PC-9 (cell line): ENCODE measurements around the gene NRG3. TPM values are rescaled to one million over a fixed set of nuclear protein-coding genes. Genes with fewer than 3 reads are reported as not detected.

Experiments
- BruUV-seq: library from RNA; stranded (reverse); fragments of 400-500 nt; replicated peaks from 2 replicates; lab custom pipeline; 2021; lab: Mats Ljungman, UMichigan
- CTCF ChIA-PET: fragments of 300-600 bp; sonication (Branson Sonifier 250); formaldehyde crosslinking; loops from one replicate; lab custom pipeline; 2022; ENCODE audit warnings: antibody characterized with exemption; lab: Charles Lee
- POLR2A ChIA-PET: fragments of 300-600 bp; sonication (Branson Sonifier 250); formaldehyde crosslinking; loops from one replicate; lab custom pipeline; 2022; ENCODE audit warnings: antibody characterized with exemption; ENCODE audit not compliant: unreplicated experiment; lab: Charles Lee
- DNase-seq, 2 experiments: peaks; one replicate each; pipeline versions ENCODE4 v3.0.0 to v3.0.0-alpha.2; 2015 to 2022; ENCODE audit warnings: mixed read lengths in 1 of 2
- H2AFZ ChIP-seq: fragments of 200-600 bp; sonication (generic); 2 replicates; pipeline ENCODE4 v1.8.1; 2017; ENCODE audit warnings: antibody characterized with exemption
- H3F3A ChIP-seq: fragments of 200-600 bp; sonication (generic); 2 replicates; pipeline ENCODE4 v1.8.1; 2017; ENCODE audit warnings: antibody characterized with exemption, mild to moderate bottlenecking, low read depth; ENCODE audit not compliant: insufficient read depth
- H3K27ac ChIP-seq: fragments of 200-600 bp; sonication (generic); 2 replicates; pipeline ENCODE4 v1.6.1; 2016; ENCODE audit warnings: mixed run types
- H3K27me3 ChIP-seq: fragments of 200-600 bp; sonication (generic); 2 replicates; pipeline ENCODE4 v1.6.1; 2016; ENCODE audit warnings: low read depth, mixed run types; ENCODE audit not compliant: insufficient read depth
- H3K36me3 ChIP-seq: fragments of 200-600 bp; sonication (generic); 2 replicates; pipeline ENCODE4 v1.6.1; 2016; ENCODE audit warnings: low read depth, mixed run types
- H3K4me1 ChIP-seq: fragments of 200-600 bp; sonication (generic); replicated peaks from 2 replicates; pipeline ENCODE4 v1.6.1; 2016; ENCODE audit warnings: mixed run types; ENCODE audit not compliant: insufficient read depth
- H3K4me2 ChIP-seq: fragments of 200-600 bp; sonication (generic); 2 replicates; pipeline ENCODE4 v1.6.1; 2017; ENCODE audit warnings: mixed run types
- H3K4me3 ChIP-seq: fragments of 200-600 bp; sonication (generic); 2 replicates; pipeline ENCODE4 v1.6.1; 2016; ENCODE audit warnings: mixed run types
- H3K79me2 ChIP-seq: fragments of 200-600 bp; sonication (generic); 2 replicates; pipeline ENCODE4 v1.6.1; 2017; ENCODE audit warnings: low read depth, mixed run types
- H3K9me2 ChIP-seq: fragments of 200-600 bp; sonication (generic); 2 replicates; pipeline ENCODE4 v1.8.1; 2017; ENCODE audit warnings: mild to moderate bottlenecking; ENCODE audit not compliant: insufficient read depth
- H3K9me3 ChIP-seq: fragments of 200-600 bp; sonication (generic); 2 replicates; pipeline ENCODE4 v1.8.1; 2016; ENCODE audit warnings: low read depth; ENCODE audit not compliant: insufficient read depth
- H4K20me1 ChIP-seq: fragments of 200-600 bp; sonication (generic); 2 replicates; pipeline ENCODE4 v1.8.1; 2017; ENCODE audit not compliant: insufficient read depth
- EZH2 ChIP-seq: fragments of 200-600 bp; sonication (generic); IDR thresholded peaks from 2 replicates; pipeline ENCODE4 v1.8.0; 2017; ENCODE audit warnings: antibody characterized with exemption, low read depth
- intact Hi-C: fragments of 100-400 bp; cut with micrococcal nuclease; formaldehyde crosslinking; loops from one replicate; pipeline ENCODE4 v1.10.0; 2022; ENCODE audit not compliant: unreplicated experiment
- total RNA-seq: library from RNA; stranded (reverse); gene quantifications from 2 replicates; pipeline ENCODE4 v1.2.3, GENCODE V29; 2021
- TF ChIP-seq, protein P1 (sequence below): fragments of 200-600 bp; sonication (generic); conservative IDR thresholded peaks from 2 replicates; pipeline ENCODE4 v1.6.1; 2017; ENCODE audit warnings: mixed run types, antibody characterized with exemption, mild to moderate bottlenecking, moderate library complexity

The NRG3 gene
- total RNA-seq, 1 experiment from 2014 or later = not detected

DNA sequence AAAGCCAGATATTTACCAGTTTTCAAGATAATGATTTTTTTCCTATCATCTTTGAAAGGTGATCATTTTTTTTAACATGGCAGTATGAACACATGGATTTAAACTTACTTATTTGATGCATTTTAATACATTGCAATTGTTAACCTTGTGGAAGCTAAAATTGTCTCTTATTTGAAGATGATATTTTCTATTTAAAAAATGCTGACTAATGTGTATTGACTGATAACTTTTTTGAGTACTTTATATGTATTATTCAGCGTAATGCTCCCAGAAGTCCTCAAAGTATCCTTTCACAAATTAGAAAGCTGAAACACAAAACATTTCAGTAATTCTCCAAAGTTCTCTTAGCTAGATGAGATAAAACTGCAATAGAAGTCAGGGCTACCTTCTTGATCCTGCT lies 677.3 kb downstream of the NRG3 start:
- no peak overlapping the region for H3K4me3 ChIP-seq
- no peaks in the 10 kb centered on the region for H3K79me2 ChIP-seq
- no peaks in the 10 kb centered on the region for H3K4me1 ChIP-seq
- POLR2A ChIA-PET = no interaction called here
- H3K27ac ChIP-seq = no peak overlapping the region
- no TSS peak for BruUV-seq
- no peaks in the 10 kb centered on the region for H4K20me1 ChIP-seq
- no peaks in the 10 kb centered on the region for H3K9me3 ChIP-seq
- no peaks in the 10 kb centered on the region for H3K27me3 ChIP-seq
- intact Hi-C loops = no loop called here
- CTCF ChIA-PET = no interaction called here
- no peak for TF ChIP-seq EZH2
- TF ChIP-seq, protein P1, sequence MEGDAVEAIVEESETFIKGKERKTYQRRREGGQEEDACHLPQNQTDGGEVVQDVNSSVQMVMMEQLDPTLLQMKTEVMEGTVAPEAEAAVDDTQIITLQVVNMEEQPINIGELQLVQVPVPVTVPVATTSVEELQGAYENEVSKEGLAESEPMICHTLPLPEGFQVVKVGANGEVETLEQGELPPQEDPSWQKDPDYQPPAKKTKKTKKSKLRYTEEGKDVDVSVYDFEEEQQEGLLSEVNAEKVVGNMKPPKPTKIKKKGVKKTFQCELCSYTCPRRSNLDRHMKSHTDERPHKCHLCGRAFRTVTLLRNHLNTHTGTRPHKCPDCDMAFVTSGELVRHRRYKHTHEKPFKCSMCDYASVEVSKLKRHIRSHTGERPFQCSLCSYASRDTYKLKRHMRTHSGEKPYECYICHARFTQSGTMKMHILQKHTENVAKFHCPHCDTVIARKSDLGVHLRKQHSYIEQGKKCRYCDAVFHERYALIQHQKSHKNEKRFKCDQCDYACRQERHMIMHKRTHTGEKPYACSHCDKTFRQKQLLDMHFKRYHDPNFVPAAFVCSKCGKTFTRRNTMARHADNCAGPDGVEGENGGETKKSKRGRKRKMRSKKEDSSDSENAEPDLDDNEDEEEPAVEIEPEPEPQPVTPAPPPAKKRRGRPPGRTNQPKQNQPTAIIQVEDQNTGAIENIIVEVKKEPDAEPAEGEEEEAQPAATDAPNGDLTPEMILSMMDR = no peak
- no peaks in the 10 kb centered on the region for H3K36me3 ChIP-seq
- no peak overlapping the region for H3K4me2 ChIP-seq
- H2AFZ ChIP-seq = no peak overlapping the region
- no peaks in the 10 kb centered on the region for H3K9me2 ChIP-seq
- no peak for DNase-seq
- H3F3A ChIP-seq = no peaks in the 10 kb centered on the region

GRCh38 chr10:82554381-82554780 lies 679.4 kb downstream of the NRG3 start:
- BruUV-seq = no TSS peak
- no peaks in the 10 kb centered on the region for H3K79me2 ChIP-seq

GRCh38 chr10:82558014-82558607 lies 683.1 kb downstream of the NRG3 start:
- no peaks in the 10 kb centered on the region for H3K79me2 ChIP-seq
- no peak for DNase-seq
- no peaks in the 10 kb centered on the region for H3F3A ChIP-seq
- H3K4me2 ChIP-seq = no peak overlapping the region
- H3K4me1 ChIP-seq = no peaks in the 10 kb centered on the region
- H3K27ac ChIP-seq = no peak overlapping the region
- no peaks in the 10 kb centered on the region; the same call in 1 of the 2 replicates for H3K9me2 ChIP-seq
- TF ChIP-seq EZH2 = no peak
- TF ChIP-seq, protein P1 = no peak
- ChIA-PET CTCF (no interaction called here), POLR2A (no interaction called here)
- H4K20me1 ChIP-seq = no peaks in the 10 kb centered on the region
- intact Hi-C loops = no loop called here
- H2AFZ ChIP-seq = no peak overlapping the region; the same call in 1 of the 2 replicates
- BruUV-seq = no TSS peak
- no peaks in the 10 kb centered on the region for H3K27me3 ChIP-seq
- no peaks in the 10 kb centered on the region for H3K9me3 ChIP-seq
- H3K36me3 ChIP-seq = no peaks in the 10 kb centered on the region
- no peak overlapping the region for H3K4me3 ChIP-seq

More at GRCh38 chr10:82554381-82554780, 679.4 kb downstream of the NRG3 start:
- ChIA-PET CTCF (no interaction called here), POLR2A (no interaction called here)
- no peak for TF ChIP-seq EZH2
- TF ChIP-seq, protein P1 = no peak
- H3K9me2 ChIP-seq = no peaks in the 10 kb centered on the region
- H3K4me3 ChIP-seq = no peak overlapping the region
- H2AFZ ChIP-seq = no peak overlapping the region
- no peaks in the 10 kb centered on the region for H4K20me1 ChIP-seq
- H3F3A ChIP-seq = no peaks in the 10 kb centered on the region
- H3K4me1 ChIP-seq = no peaks in the 10 kb centered on the region
- H3K36me3 ChIP-seq = no peaks in the 10 kb centered on the region
- intact Hi-C loops = no loop called here
- no peak for DNase-seq
- no peaks in the 10 kb centered on the region for H3K9me3 ChIP-seq
- H3K27me3 ChIP-seq = no peaks in the 10 kb centered on the region
- H3K4me2 ChIP-seq = no peak overlapping the region
- H3K27ac ChIP-seq = no peak overlapping the region
